ENCODE measurements around the gene GABARAP. TPM values are rescaled to one million over a fixed set of nuclear protein-coding genes. Genes with fewer than 3 reads are reported as not detected.

Gene GABARAP
- total and polyA plus RNA-seq, 2 of the 13 experiments (the other 11 are each of a cell fraction or from before 2014, with no cell fraction given), result 161 to 310 TPM

- TF ChIP-seq ZNF503 (CRISPR knock-in tag; IDR thresholded peaks at IDR 0.05) (peak; percentile 45; the same call in 1 of the 2 replicates), CC2D1A (CRISPR knock-in tag; IDR thresholded peaks at IDR 0.05) (no peak), TCF7 (IDR thresholded peaks at IDR 0.05; ENCODE audit: low read depth) (no peak), ZNF234 (CRISPR knock-in tag; conservative IDR thresholded peaks at IDR 0.05) (no peak), SIX1 (CRISPR knock-in tag; IDR thresholded peaks at IDR 0.05; ENCODE audit: borderline replicate concordance) (no peak), ZNF770 (CRISPR knock-in tag; IDR thresholded peaks at IDR 0.05) (peak; percentile 35; the same call in 1 of the 2 replicates), ZFP36L1 (CRISPR knock-in tag; IDR thresholded peaks at IDR 0.05) (no peak), AKAP8 (CRISPR knock-in tag; IDR thresholded peaks at IDR 0.05) (peak; percentile 69; the same call in 1 of the 2 replicates), ATF2 (CRISPR knock-in tag; IDR thresholded peaks at IDR 0.05) (0 out of 2 replicates have a peak, but pooled peaks have one; percentile 53), ZNF572 (CRISPR knock-in tag; IDR thresholded peaks at IDR 0.05) (0 out of 2 replicates have a peak, but pooled peaks have one; percentile 60), GFI1 (CRISPR knock-in tag; IDR thresholded peaks at IDR 0.05; ENCODE audit: borderline replicate concordance) (peak; percentile 63; the same call in 1 of the 2 replicates), HDAC2 (CRISPR knock-in tag; IDR thresholded peaks at IDR 0.05) (no peak), AHDC1 (CRISPR knock-in tag; IDR thresholded peaks at IDR 0.05; ENCODE audit: borderline replicate concordance) (no peak), HHEX (CRISPR knock-in tag; IDR thresholded peaks at IDR 0.05) (no peak)
These were observed 2.9 kb downstream of the GABARAP start, which contains the start of gene PHF23 (continued) for GRCh38 chr17:7239091-7240027.
